Uterus (tissue), 4 donors: ENCODE measurements around the gene CDKL4. TPM values are rescaled to one million over a fixed set of nuclear protein-coding genes. Genes with fewer than 3 reads are reported as not detected.
"Not testable (repeated sequence)": the region's sequence is repeated elsewhere in the genome, so short reads cannot be mapped to it uniquely, and the experiment has no call there.

Source experiments
- DNase-seq, 2 donors: peaks; one replicate each; pipeline ENCODE4 v3.0.0-alpha.2; 2019 to 2020
- H3K27ac ChIP-seq, 2 donors: fragments of 200-600 bp; sonication (generic); 1 replicate in 1 of 2; 2 replicates in 1 of 2; pipeline ENCODE4 v1.5.1; 2016 to 2018
- H3K27me3 ChIP-seq, 2 donors: fragments of 200-600 bp; sonication (generic); one replicate each; pipeline ENCODE4 v1.5.1; 2018 to 2019; ENCODE audit warnings: control low read depth in 1 of 2
- H3K36me3 ChIP-seq, 2 donors: fragments of 200-600 bp; sonication (generic); one replicate each; pipeline ENCODE4 v1.5.1; 2019; ENCODE audit warnings: control low read depth in 1 of 2
- H3K4me1 ChIP-seq, 2 donors: fragments of 200-600 bp; sonication (generic); one replicate each; pipeline ENCODE4 v1.5.1; 2018 to 2019; ENCODE audit warnings: control low read depth in 1 of 2
- H3K4me3 ChIP-seq, 2 donors: fragments of 200-600 bp; sonication (generic); 1 replicate in 1 of 2; 2 replicates in 1 of 2; pipeline ENCODE4 v1.5.1; 2018 to 2019; ENCODE audit warnings: mild to moderate bottlenecking in 1 of 2
- H3K9me3 ChIP-seq, 2 donors: fragments of 200-600 bp; sonication (generic); one replicate each; pipeline ENCODE4 v1.5.1; 2019; ENCODE audit warnings: control low read depth in 1 of 2
- CTCF ChIP-seq, 4 experiments: fragments of 200-600 bp in 2 of 4; fragments of 450-650 bp in 2 of 4; sonication (generic) in 2 of 4; IDR thresholded peaks; one replicate each; pipeline ENCODE4 v1.5.1; 2016 to 2019; ENCODE audit warnings: antibody characterized with exemption in 4 of 4, mild to moderate bottlenecking in 2 of 4, moderate library complexity in 1 of 4
- POLR2A ChIP-seq, 2 donors: fragments of 450-650 bp; IDR thresholded peaks; one replicate each; pipeline ENCODE4 v1.6.1; 2016; ENCODE audit warnings: antibody characterized with exemption in 2 of 2, mild to moderate bottlenecking in 1 of 2, moderate library complexity in 1 of 2
- intact Hi-C: fragments of 100-400 bp; cut with DNase I; formaldehyde crosslinking; loops from one replicate; pipeline ENCODE4 v1.15.1; 2023; ENCODE audit warnings: low total_unique reads
- total RNA-seq, 4 donors: library from RNA; depleted of rRNA in 3 of 4; stranded (reverse); fragments of >200 nt in 3 of 4; gene quantifications; one replicate each; pipeline versions ENCODE4 v1.1.0 to v1.2.4, GENCODE V29; 2014 to 2023
- donor health status: DM: yes; HTN: yes; CAD: no.

CDKL4 gene
- total RNA-seq, 4 donors from 2014 or later: 0.59 to 3.2 (median 2.1) TPM; not detected in 1

- Histone ChIP-seq H3K27ac (no peak overlapping the region), H3K9me3 (no peaks in the 10 kb centered on the region), H3K27me3 (no peaks in the 10 kb centered on the region), H3K4me1 (no peaks in the 10 kb centered on the region), H3K4me3 (no peak overlapping the region), H3K36me3 (no peaks in the 10 kb centered on the region)
- no peak for DNase-seq
- intact Hi-C loops: no loop called here
- TF ChIP-seq POLR2A (IDR thresholded peaks at IDR 0.05): no peak
- TF ChIP-seq CTCF (IDR thresholded peaks at IDR 0.05): no peak
These were observed 104.1 kb downstream of the CDKL4 start for GRCh38 chr2:39139511-39140237.

GRCh38 chr2:39138837-39139211, 104.9 kb downstream of the CDKL4 start:
- H3K4me1 ChIP-seq: no peaks in the 10 kb centered on the region
- intact Hi-C loops: no loop called here
- DNase-seq: no peak
- H3K36me3 ChIP-seq: no peaks in the 10 kb centered on the region
- H3K27me3 ChIP-seq: no peaks in the 10 kb centered on the region
- H3K27ac ChIP-seq: no peak overlapping the region
- H3K9me3 ChIP-seq: no peaks in the 10 kb centered on the region
- no peak for TF ChIP-seq CTCF (IDR thresholded peaks at IDR 0.05)
- no peak for TF ChIP-seq POLR2A (IDR thresholded peaks at IDR 0.05)
- no peak overlapping the region for H3K4me3 ChIP-seq

DNA sequence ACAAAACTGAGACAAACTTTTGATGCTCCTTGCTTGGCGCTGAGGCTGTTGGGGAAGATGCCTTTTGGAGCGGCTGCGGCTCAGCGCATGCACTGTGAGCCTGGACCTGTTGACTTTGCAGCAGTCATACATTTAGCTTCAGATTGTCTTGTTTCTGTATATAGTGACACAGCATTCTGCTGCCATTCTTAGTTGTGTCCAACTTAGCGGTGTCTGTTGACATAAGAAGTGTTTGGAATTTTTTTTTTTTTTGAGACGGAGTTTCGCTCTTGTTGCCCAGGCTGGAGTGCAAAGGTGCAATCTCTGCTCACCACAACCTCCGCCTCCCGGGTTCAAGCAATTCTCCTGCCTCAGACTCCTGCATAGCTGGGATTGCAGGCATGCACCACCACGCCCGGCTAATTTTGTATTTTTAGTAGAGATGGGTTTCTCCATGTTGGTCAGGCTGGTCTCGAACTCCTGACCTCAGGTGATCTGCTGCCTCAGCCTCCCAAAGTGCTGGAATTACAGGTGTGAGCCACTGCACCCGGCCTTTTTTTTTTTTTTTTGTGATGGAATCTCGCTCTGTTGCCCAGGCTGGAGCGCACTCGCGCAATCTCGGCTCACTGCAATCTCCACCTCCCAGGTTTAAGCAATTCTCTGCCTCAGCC, 105.5 kb downstream of the CDKL4 start:
- intact Hi-C loops, H3K9me3 ChIP-seq, H3K27ac ChIP-seq, H3K36me3 ChIP-seq, DNase-seq, H3K4me1 ChIP-seq, H3K4me3 ChIP-seq, H3K27me3 ChIP-seq: not testable (repeated sequence)

- H3K27ac ChIP-seq: no peak overlapping the region
- TF ChIP-seq CTCF (IDR thresholded peaks at IDR 0.05): no peak
- no peak for TF ChIP-seq POLR2A (IDR thresholded peaks at IDR 0.05)
- intact Hi-C loops: no loop called here
- H3K4me3 ChIP-seq: no peak overlapping the region
- H3K36me3 ChIP-seq: no peaks in the 10 kb centered on the region
- H3K27me3 ChIP-seq: no peaks in the 10 kb centered on the region
- no peaks in the 10 kb centered on the region for H3K4me1 ChIP-seq
- no peak for DNase-seq
- H3K9me3 ChIP-seq: no peaks in the 10 kb centered on the region
These were observed 107.0 kb downstream of the CDKL4 start for GRCh38 chr2:39136799-39137198.

- intact Hi-C loops: no loop called here
- TF ChIP-seq CTCF (IDR thresholded peaks at IDR 0.05): no peak
- no peak for TF ChIP-seq POLR2A (IDR thresholded peaks at IDR 0.05)
- H3K9me3 ChIP-seq: no peaks in the 10 kb centered on the region
- no peaks in the 10 kb centered on the region for H3K27me3 ChIP-seq
- no peak for DNase-seq
- no peaks in the 10 kb centered on the region for H3K4me1 ChIP-seq
- no peak overlapping the region for H3K27ac ChIP-seq
- H3K36me3 ChIP-seq: no peaks in the 10 kb centered on the region
- H3K4me3 ChIP-seq: no peak overlapping the region
These were observed 108.0 kb downstream of the CDKL4 start for GRCh38 chr2:39135690-39136259.
